A673 (cell line): ENCODE results near the gene TMEM131L.

Experiments used
- EZH2 ChIP-seq: fragments of 200-600 bp; sonication (generic); IDR thresholded peaks from 2 replicates; pipeline ENCODE4 v1.6.1; 2017; ENCODE audit warnings: borderline replicate concordance, low read depth, mild to moderate bottlenecking, mixed read lengths, antibody characterized with exemption, low read length; ENCODE audit not compliant: poor library complexity, severe bottlenecking
- TF ChIP-seq, protein P1 (sequence below): fragments of 300-800, 200-600 bp; sonication (generic); conservative IDR thresholded peaks from 2 replicates; pipeline ENCODE4 v1.5.1; 2017; ENCODE audit warnings: low read depth, mild to moderate bottlenecking, antibody characterized with exemption, low read length, moderate library complexity, mixed read lengths

DNA sequence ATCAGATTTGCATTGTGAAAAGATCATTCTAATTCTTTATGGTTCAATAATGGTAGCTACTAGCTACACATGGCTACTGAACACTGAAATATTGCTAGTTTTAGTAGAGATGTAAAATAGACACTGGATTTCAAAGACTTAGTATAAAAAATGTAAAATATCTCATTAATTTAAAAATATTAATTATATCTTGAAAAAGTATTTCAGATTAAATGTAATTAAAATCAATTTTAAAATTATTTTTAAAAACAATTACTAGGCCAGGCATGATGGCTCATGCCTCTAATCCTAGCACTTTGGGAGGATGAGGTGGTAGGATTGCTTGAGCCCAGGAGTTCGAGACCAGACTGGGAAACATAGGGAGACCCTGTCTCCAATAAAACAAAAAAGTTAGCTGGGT lies 197.5 kb downstream of the TMEM131L start:
- TF ChIP-seq, protein P1, sequence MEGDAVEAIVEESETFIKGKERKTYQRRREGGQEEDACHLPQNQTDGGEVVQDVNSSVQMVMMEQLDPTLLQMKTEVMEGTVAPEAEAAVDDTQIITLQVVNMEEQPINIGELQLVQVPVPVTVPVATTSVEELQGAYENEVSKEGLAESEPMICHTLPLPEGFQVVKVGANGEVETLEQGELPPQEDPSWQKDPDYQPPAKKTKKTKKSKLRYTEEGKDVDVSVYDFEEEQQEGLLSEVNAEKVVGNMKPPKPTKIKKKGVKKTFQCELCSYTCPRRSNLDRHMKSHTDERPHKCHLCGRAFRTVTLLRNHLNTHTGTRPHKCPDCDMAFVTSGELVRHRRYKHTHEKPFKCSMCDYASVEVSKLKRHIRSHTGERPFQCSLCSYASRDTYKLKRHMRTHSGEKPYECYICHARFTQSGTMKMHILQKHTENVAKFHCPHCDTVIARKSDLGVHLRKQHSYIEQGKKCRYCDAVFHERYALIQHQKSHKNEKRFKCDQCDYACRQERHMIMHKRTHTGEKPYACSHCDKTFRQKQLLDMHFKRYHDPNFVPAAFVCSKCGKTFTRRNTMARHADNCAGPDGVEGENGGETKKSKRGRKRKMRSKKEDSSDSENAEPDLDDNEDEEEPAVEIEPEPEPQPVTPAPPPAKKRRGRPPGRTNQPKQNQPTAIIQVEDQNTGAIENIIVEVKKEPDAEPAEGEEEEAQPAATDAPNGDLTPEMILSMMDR = no peak
- TF ChIP-seq EZH2 = no peak
